Measurements from ENCODE around the gene P2RX7. TPM values are rescaled to one million over a fixed set of nuclear protein-coding genes. Genes with fewer than 3 reads are reported as not detected.
"Not testable (repeated sequence)": the region's sequence is repeated elsewhere in the genome, so short reads cannot be mapped to it uniquely, and the experiment has no call there.

P2RX7 gene
- polyA plus RNA-seq, 1 donor from 2014 or later = not detected

DNA sequence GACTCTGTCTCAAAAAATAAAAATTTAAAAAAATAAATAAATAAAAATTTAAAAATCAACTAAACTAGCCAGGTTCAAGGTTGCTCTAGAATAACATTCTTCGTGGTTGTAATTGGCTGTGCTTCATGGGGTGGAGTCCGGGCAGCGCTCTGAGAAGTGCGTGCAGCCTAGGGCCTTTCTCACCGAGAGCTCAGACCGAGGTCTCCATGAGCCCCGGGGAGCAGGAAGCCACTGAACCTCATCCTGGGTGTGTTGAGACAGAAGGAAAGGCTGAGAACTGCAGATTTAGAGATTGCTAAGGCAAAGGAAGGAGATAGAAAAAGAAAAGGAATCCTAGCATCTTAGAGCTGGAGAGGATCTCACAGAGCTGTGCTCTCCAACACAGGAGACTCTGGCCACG, 91.9 kb downstream of the P2RX7 start:
- H3K4me3 ChIP-seq (ENCODE audit: low read length) = no peak overlapping the region

DNA sequence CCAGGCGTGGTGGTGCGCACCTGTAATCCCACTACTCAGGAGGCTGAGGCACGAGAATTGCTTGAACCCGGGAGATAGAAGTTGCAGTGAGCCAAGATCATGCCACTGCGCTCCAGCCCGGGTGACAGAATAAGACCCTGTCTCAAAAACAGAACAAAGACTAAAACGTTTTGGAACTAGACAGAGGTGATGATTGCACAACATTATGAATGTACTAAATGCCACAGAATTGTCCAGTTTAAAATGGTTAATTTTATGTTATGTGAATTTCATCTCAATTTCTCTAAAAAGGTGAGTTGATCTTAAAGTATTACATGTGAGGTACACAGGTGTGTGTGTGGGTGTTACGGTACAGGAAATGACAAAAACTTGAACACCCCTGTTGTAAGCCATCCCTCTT, 93.7 kb downstream of the P2RX7 start:
- H4K20me1 ChIP-seq (ENCODE audit: insufficient read depth) = no peaks in the 10 kb centered on the region
- H3K36me3 ChIP-seq (ENCODE audit: insufficient read depth, low read length) = no peaks in the 10 kb centered on the region
- H3K4me3 ChIP-seq (ENCODE audit: low read length) = no peak overlapping the region
- no peaks in the 10 kb centered on the region for H3K79me2 ChIP-seq (replicated peaks; ENCODE audit: insufficient read depth, low read length)
- no peak overlapping the region for H3K27ac ChIP-seq (ENCODE audit: low read length)
- no peak overlapping the region for H3K9ac ChIP-seq (ENCODE audit: low read length)
- no peak overlapping the region for H3K4me2 ChIP-seq (ENCODE audit: low read length)
- no peaks in the 10 kb centered on the region for H3K9me2 ChIP-seq (ENCODE audit: insufficient read depth, low read length)
- TF ChIP-seq EZH2 (IDR thresholded peaks at IDR 0.05; ENCODE audit: borderline replicate concordance, insufficient read depth, low read length, poor library complexity, severe bottlenecking) (no peak), EP300 (conservative IDR thresholded peaks at IDR 0.05; ENCODE audit: poor library complexity, severe bottlenecking) (no peak), TAF1 (IDR thresholded peaks at IDR 0.05; ENCODE audit: low read depth) (no peak), MXI1 (conservative IDR thresholded peaks at IDR 0.05; ENCODE audit: poor library complexity, severe bottlenecking) (no peak), SMC3 (conservative IDR thresholded peaks at IDR 0.05; ENCODE audit: poor library complexity) (no peak)
- TF ChIP-seq, protein P1, sequence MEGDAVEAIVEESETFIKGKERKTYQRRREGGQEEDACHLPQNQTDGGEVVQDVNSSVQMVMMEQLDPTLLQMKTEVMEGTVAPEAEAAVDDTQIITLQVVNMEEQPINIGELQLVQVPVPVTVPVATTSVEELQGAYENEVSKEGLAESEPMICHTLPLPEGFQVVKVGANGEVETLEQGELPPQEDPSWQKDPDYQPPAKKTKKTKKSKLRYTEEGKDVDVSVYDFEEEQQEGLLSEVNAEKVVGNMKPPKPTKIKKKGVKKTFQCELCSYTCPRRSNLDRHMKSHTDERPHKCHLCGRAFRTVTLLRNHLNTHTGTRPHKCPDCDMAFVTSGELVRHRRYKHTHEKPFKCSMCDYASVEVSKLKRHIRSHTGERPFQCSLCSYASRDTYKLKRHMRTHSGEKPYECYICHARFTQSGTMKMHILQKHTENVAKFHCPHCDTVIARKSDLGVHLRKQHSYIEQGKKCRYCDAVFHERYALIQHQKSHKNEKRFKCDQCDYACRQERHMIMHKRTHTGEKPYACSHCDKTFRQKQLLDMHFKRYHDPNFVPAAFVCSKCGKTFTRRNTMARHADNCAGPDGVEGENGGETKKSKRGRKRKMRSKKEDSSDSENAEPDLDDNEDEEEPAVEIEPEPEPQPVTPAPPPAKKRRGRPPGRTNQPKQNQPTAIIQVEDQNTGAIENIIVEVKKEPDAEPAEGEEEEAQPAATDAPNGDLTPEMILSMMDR (IDR thresholded peaks at IDR 0.05; ENCODE audit: poor library complexity, severe bottlenecking) = no peak
- TF ChIP-seq, protein P2, sequence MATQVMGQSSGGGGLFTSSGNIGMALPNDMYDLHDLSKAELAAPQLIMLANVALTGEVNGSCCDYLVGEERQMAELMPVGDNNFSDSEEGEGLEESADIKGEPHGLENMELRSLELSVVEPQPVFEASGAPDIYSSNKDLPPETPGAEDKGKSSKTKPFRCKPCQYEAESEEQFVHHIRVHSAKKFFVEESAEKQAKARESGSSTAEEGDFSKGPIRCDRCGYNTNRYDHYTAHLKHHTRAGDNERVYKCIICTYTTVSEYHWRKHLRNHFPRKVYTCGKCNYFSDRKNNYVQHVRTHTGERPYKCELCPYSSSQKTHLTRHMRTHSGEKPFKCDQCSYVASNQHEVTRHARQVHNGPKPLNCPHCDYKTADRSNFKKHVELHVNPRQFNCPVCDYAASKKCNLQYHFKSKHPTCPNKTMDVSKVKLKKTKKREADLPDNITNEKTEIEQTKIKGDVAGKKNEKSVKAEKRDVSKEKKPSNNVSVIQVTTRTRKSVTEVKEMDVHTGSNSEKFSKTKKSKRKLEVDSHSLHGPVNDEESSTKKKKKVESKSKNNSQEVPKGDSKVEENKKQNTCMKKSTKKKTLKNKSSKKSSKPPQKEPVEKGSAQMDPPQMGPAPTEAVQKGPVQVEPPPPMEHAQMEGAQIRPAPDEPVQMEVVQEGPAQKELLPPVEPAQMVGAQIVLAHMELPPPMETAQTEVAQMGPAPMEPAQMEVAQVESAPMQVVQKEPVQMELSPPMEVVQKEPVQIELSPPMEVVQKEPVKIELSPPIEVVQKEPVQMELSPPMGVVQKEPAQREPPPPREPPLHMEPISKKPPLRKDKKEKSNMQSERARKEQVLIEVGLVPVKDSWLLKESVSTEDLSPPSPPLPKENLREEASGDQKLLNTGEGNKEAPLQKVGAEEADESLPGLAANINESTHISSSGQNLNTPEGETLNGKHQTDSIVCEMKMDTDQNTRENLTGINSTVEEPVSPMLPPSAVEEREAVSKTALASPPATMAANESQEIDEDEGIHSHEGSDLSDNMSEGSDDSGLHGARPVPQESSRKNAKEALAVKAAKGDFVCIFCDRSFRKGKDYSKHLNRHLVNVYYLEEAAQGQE (IDR thresholded peaks at IDR 0.05; ENCODE audit: borderline replicate concordance) = no peak
- H3K9me3 ChIP-seq (ENCODE audit: low read length) = no peaks in the 10 kb centered on the region
- H2AFZ ChIP-seq (ENCODE audit: low read depth, low read length) = no peak overlapping the region
- H3F3A ChIP-seq (ENCODE audit: insufficient read depth, low read length, poor library complexity, severe bottlenecking) = no peaks in the 10 kb centered on the region
- no peaks in the 10 kb centered on the region for H3K27me3 ChIP-seq (ENCODE audit: insufficient read depth, low read depth, low read length)

More for the DNA sequence above, 91.9 kb downstream of the P2RX7 start:
- Histone ChIP-seq H2AFZ (ENCODE audit: low read depth, low read length) (no peak overlapping the region), H3K9ac (ENCODE audit: low read length) (no peak overlapping the region), H3K27ac (ENCODE audit: low read length) (no peak overlapping the region), H3K79me2 (replicated peaks; ENCODE audit: insufficient read depth, low read length) (no peaks in the 10 kb centered on the region), H4K20me1 (ENCODE audit: insufficient read depth) (no peaks in the 10 kb centered on the region), H3K27me3 (ENCODE audit: insufficient read depth, low read depth, low read length) (no peaks in the 10 kb centered on the region), H3K4me2 (ENCODE audit: low read length) (no peak overlapping the region), H3K9me3 (ENCODE audit: low read length) (no peaks in the 10 kb centered on the region), H3K36me3 (ENCODE audit: insufficient read depth, low read length) (no peaks in the 10 kb centered on the region), H3K9me2 (ENCODE audit: insufficient read depth, low read length) (no peaks in the 10 kb centered on the region), H3F3A (ENCODE audit: insufficient read depth, low read length, poor library complexity, severe bottlenecking) (no peaks in the 10 kb centered on the region)
- TF ChIP-seq EZH2 (IDR thresholded peaks at IDR 0.05; ENCODE audit: borderline replicate concordance, insufficient read depth, low read length, poor library complexity, severe bottlenecking) = no peak
- TF ChIP-seq RAD21 (conservative IDR thresholded peaks at IDR 0.05) = no peak
- TF ChIP-seq, protein P2 (IDR thresholded peaks at IDR 0.05; ENCODE audit: borderline replicate concordance) = no peak
- TF ChIP-seq MXI1 (conservative IDR thresholded peaks at IDR 0.05; ENCODE audit: poor library complexity, severe bottlenecking) = no peak
- TF ChIP-seq, protein P1 (IDR thresholded peaks at IDR 0.05; ENCODE audit: poor library complexity, severe bottlenecking) = no peak
- TF ChIP-seq SMC3 (conservative IDR thresholded peaks at IDR 0.05; ENCODE audit: poor library complexity) = no peak
- no peak for TF ChIP-seq TAF1 (IDR thresholded peaks at IDR 0.05; ENCODE audit: low read depth)
- TF ChIP-seq POLR2AphosphoS5 (IDR thresholded peaks at IDR 0.05) = no peak
- no peak for TF ChIP-seq EP300 (conservative IDR thresholded peaks at IDR 0.05; ENCODE audit: poor library complexity, severe bottlenecking)

DNA sequence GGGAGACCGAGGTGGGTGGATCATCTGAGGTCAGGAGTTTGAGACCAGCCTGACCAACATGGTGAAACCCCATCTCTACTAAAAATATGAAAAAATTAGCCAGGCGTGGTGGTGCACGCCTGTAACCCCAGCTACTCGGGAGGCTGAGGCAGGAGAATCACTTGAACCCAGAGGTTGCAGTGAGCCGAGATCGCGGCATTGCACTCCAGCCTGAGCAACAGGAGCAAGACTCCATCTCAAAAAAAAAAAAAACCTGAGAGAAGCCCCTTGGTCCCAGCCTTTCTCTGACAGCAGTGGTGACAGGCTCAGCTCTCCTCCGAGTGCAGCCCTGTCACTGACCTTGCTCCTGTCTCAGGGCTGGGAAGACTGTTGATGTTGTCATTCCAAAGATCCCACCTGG, 94.2 kb downstream of the P2RX7 start:
- not testable (repeated sequence) for H3K27me3 ChIP-seq (ENCODE audit: insufficient read depth, low read depth, low read length); H4K20me1 ChIP-seq (ENCODE audit: insufficient read depth); H3K9me2 ChIP-seq (ENCODE audit: insufficient read depth, low read length); H3K9me3 ChIP-seq (ENCODE audit: low read length); H3K9ac ChIP-seq (ENCODE audit: low read length); H3K4me3 ChIP-seq (ENCODE audit: low read length); H2AFZ ChIP-seq (ENCODE audit: low read depth, low read length); H3K27ac ChIP-seq (ENCODE audit: low read length); H3K79me2 ChIP-seq (replicated peaks; ENCODE audit: insufficient read depth, low read length); H3K4me2 ChIP-seq (ENCODE audit: low read length); H3F3A ChIP-seq (ENCODE audit: insufficient read depth, low read length, poor library complexity, severe bottlenecking); H3K36me3 ChIP-seq (ENCODE audit: insufficient read depth, low read length)
